Neutrophil (primary cell): Measurements from ENCODE around the gene KRTAP5-10.
"Not testable (repeated sequence)": the region's sequence is repeated elsewhere in the genome, so short reads cannot be mapped to it uniquely, and the experiment has no call there.

Source experiments
- H3K27ac ChIP-seq: fragments of 200-600 bp; sonication (generic); 2 replicates; pipeline ENCODE4 v1.5.1; 2016; ENCODE audit warnings: mild to moderate bottlenecking, moderate library complexity
- H3K27me3 ChIP-seq: fragments of 200-600 bp; sonication (generic); 2 replicates; pipeline ENCODE4 v1.6.0; 2016; ENCODE audit warnings: mild to moderate bottlenecking
- H3K36me3 ChIP-seq: fragments of 200-600 bp; sonication (generic); 2 replicates; pipeline ENCODE4 v1.5.1; 2017
- H3K4me1 ChIP-seq, 2 experiments: fragments of 200-600 bp in 1 of 2; sonication (generic) in 1 of 2; 1 replicate in 1 of 2; 2 replicates in 1 of 2; pipeline versions ENCODE4 v1.5.1 to v1.6.1; 2013 to 2016; ENCODE audit warnings: low read depth in 1 of 2, low read length in 1 of 2, mild to moderate bottlenecking in 1 of 2, moderate library complexity in 1 of 2; ENCODE audit not compliant: control insufficient read depth in 1 of 2, insufficient read depth in 1 of 2
- H3K4me3 ChIP-seq, 2 experiments: fragments of 200-600 bp in 1 of 2; sonication (generic) in 1 of 2; 1 replicate in 1 of 2; 2 replicates in 1 of 2; pipeline ENCODE4 v1.5.1; 2013 to 2016; ENCODE audit warnings: low read depth in 1 of 2, low read length in 1 of 2, mild to moderate bottlenecking in 1 of 2, moderate library complexity in 1 of 2
- H3K9me3 ChIP-seq: fragments of 200-600 bp; sonication (generic); 2 replicates; pipeline ENCODE4 v1.5.1; 2016
- CTCF ChIP-seq: fragments of 200-600 bp; sonication (generic); IDR thresholded peaks from 2 replicates; pipeline ENCODE4 v1.5.1; 2016; ENCODE audit warnings: antibody characterized with exemption

KRTAP5-10 gene

GRCh38 chr11:71565263-71565662 lies at the start of gene KRTAP5-10:
KRTAP5-10 (plus strand) TSS chr11:71565563; CDS start chr11:71565588, 25 bp downstream.
- no peaks in the 10 kb centered on the region for H3K36me3 ChIP-seq
- no peak within 1 kb of the TSS for H3K4me3 ChIP-seq
- H3K27ac ChIP-seq: no peak within 1 kb of the TSS
- H3K9me3 ChIP-seq: no peaks in the 10 kb centered on the region
- no peaks in the 10 kb centered on the region for H3K4me1 ChIP-seq
- peaks cover 33% of the 10 kb centered on the region for H3K27me3 ChIP-seq
- TF ChIP-seq CTCF: no peak

GRCh38 chr11:71518506-71519471 lies 46.6 kb upstream of the KRTAP5-10 start:
- H3K27me3 ChIP-seq: no peaks in the 10 kb centered on the region
- H3K4me1 ChIP-seq: no peaks in the 10 kb centered on the region
- TF ChIP-seq CTCF: no peak
- H3K36me3 ChIP-seq: no peaks in the 10 kb centered on the region
- no peaks in the 10 kb centered on the region for H3K9me3 ChIP-seq
- no peak overlapping the region for H3K4me3 ChIP-seq
- H3K27ac ChIP-seq: no peak overlapping the region

- Histone ChIP-seq H3K9me3 (no peaks in the 10 kb centered on the region), H3K36me3 (no peaks in the 10 kb centered on the region), H3K4me1 (no peaks in the 10 kb centered on the region), H3K27me3 (no peaks in the 10 kb centered on the region), H3K4me3 (no peak overlapping the region), H3K27ac (no peak overlapping the region)
- no peak for TF ChIP-seq CTCF
These were observed 45.8 kb upstream of the KRTAP5-10 start for GRCh38 chr11:71519546-71519945.

- Histone ChIP-seq H3K4me3 (no peak overlapping the region), H3K9me3 (no peaks in the 10 kb centered on the region), H3K27me3 (no peaks in the 10 kb centered on the region), H3K27ac (no peak overlapping the region), H3K4me1 (no peaks in the 10 kb centered on the region), H3K36me3 (no peaks in the 10 kb centered on the region)
- TF ChIP-seq CTCF: no peak
These were observed 40.0 kb upstream of the KRTAP5-10 start for GRCh38 chr11:71525188-71525937.

- TF ChIP-seq CTCF: no peak
- Histone ChIP-seq H3K36me3 (no peaks in the 10 kb centered on the region), H3K4me1 (no peaks in the 10 kb centered on the region), H3K9me3 (no peaks in the 10 kb centered on the region), H3K4me3 (no peak overlapping the region), H3K27ac (no peak overlapping the region), H3K27me3 (no peaks in the 10 kb centered on the region)
These were observed 39.3 kb upstream of the KRTAP5-10 start for GRCh38 chr11:71525938-71526495.

GRCh38 chr11:71526796-71527575 lies 38.4 kb upstream of the KRTAP5-10 start, which contains the start of gene KRTAP5-7:
KRTAP5-7 (plus strand) TSS chr11:71527267; CDS start chr11:71527301, 34 bp downstream.
- H3K4me1 ChIP-seq, H3K9me3 ChIP-seq, H3K36me3 ChIP-seq, H3K27ac ChIP-seq, H3K4me3 ChIP-seq, H3K27me3 ChIP-seq: not testable (repeated sequence)
